ENCODE measurements around the gene HSPG2.

Gene HSPG2

DNA sequence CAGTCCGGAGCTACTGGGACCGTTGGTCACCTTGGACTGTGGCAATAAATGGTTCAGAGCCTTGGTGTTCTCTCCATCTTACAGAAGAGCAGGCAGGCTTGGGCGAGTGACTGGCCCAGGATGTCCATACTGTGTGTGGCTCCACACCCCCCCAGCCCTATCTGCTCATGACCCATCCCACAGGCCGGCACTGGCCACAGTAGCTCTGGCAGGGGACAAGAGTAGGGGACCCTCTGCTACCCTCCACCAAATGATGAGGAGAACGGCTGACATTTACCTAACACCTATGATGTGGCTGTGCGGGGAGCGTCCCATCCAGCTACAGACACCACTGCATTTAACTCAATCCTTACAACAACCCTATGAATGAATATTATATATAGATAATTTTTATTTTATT is 111.7 kb downstream of the HSPG2 start:
- CTCF ChIA-PET = interaction anchor here (1.0 to 2.0 kb wide), 5 partner anchors 10 to 199 kb away, joined by 3 to 5 read pairs (median 4); no protein-coding TSS in a partner anchor
- peaks cover 2 to 67% (median 29%) of the 10 kb centered on the region in 4 experiments for H3K36me3 ChIP-seq (ENCODE audit: control insufficient read depth in 4 of 4, insufficient read depth in 4 of 4, low read length in 3 of 4)
- H3K9me3 ChIP-seq (ENCODE audit: control extremely low read depth in 1 of 5, control insufficient read depth in 4 of 5, insufficient read depth in 2 of 5, low read depth in 1 of 5, low read length in 4 of 5) = no peaks in the 10 kb centered on the region
- H3K4me1 ChIP-seq (ENCODE audit: control extremely low read depth in 1 of 4, control insufficient read depth in 4 of 4, insufficient read depth in 4 of 4, low read length in 3 of 4) = peaks cover 0 to 24% (median 16%) of the 10 kb centered on the region in 4 experiments
- H3K4me3 ChIP-seq (ENCODE audit: control insufficient read depth in 1 of 7, extremely low read depth in 1 of 7, insufficient read depth in 4 of 7, low read depth in 2 of 7, low read length in 6 of 7) = no peak overlapping the region
- 97% methylated on average over 5 of the region's 7 CpGs for WGBS (ENCODE audit: insufficient coverage)
- no peak for DNase-seq
- POLR2A ChIA-PET = no interaction called here
- H3K27ac ChIP-seq (ENCODE audit: insufficient read depth in 1 of 2, low read depth in 1 of 2, low read length in 2 of 2, poor library complexity in 1 of 2, severe bottlenecking in 2 of 2) = no peak overlapping the region
- no peaks in the 10 kb centered on the region for H3K27me3 ChIP-seq (replicated peaks in 2 of 5; ENCODE audit: control insufficient read depth in 4 of 5, insufficient read depth in 5 of 5, low read length in 4 of 5)

GRCh38 chr1:21824926-21825325 is 112.2 kb downstream of the HSPG2 start:
- ChIA-PET CTCF (interaction anchor here (1.7 to 2.0 kb wide), 2 partner anchors 13 to 140 kb away, joined by 4 to 5 read pairs; no protein-coding TSS in a partner anchor), POLR2A (no interaction called here)
- Histone ChIP-seq H3K4me1 (ENCODE audit: control extremely low read depth in 1 of 4, control insufficient read depth in 4 of 4, insufficient read depth in 4 of 4, low read length in 3 of 4) (peaks cover 0 to 24% (median 16%) of the 10 kb centered on the region in 4 experiments), H3K36me3 (ENCODE audit: control insufficient read depth in 4 of 4, insufficient read depth in 4 of 4, low read length in 3 of 4) (peaks cover 2 to 63% (median 29%) of the 10 kb centered on the region in 4 experiments), H3K27me3 (replicated peaks in 2 of 5; ENCODE audit: control insufficient read depth in 4 of 5, insufficient read depth in 5 of 5, low read length in 4 of 5) (no peaks in the 10 kb centered on the region), H3K27ac (ENCODE audit: insufficient read depth in 1 of 2, low read depth in 1 of 2, low read length in 2 of 2, poor library complexity in 1 of 2, severe bottlenecking in 2 of 2) (no peak overlapping the region), H3K4me3 (ENCODE audit: control insufficient read depth in 1 of 7, extremely low read depth in 1 of 7, insufficient read depth in 4 of 7, low read depth in 2 of 7, low read length in 6 of 7) (no peak overlapping the region), H3K9me3 (ENCODE audit: control extremely low read depth in 1 of 5, control insufficient read depth in 4 of 5, insufficient read depth in 2 of 5, low read depth in 1 of 5, low read length in 4 of 5) (no peaks in the 10 kb centered on the region)
- no peak for DNase-seq
- WGBS (ENCODE audit: insufficient coverage) = no CpG with 5 or more reads among the region's 2 CpGs

GRCh38 chr1:21823980-21824702 is 113.0 kb downstream of the HSPG2 start:
- peak overlapping the region in 2 of 7 experiments; percentile 50 to 70 for H3K4me3 ChIP-seq (ENCODE audit: control insufficient read depth in 1 of 7, extremely low read depth in 1 of 7, insufficient read depth in 4 of 7, low read depth in 2 of 7, low read length in 6 of 7)
- H3K27me3 ChIP-seq (replicated peaks in 2 of 5; ENCODE audit: control insufficient read depth in 4 of 5, insufficient read depth in 5 of 5, low read length in 4 of 5) = no peaks in the 10 kb centered on the region
- H3K27ac ChIP-seq (ENCODE audit: insufficient read depth in 1 of 2, low read depth in 1 of 2, low read length in 2 of 2, poor library complexity in 1 of 2, severe bottlenecking in 2 of 2) = no peak overlapping the region
- no peaks in the 10 kb centered on the region for H3K9me3 ChIP-seq (ENCODE audit: control extremely low read depth in 1 of 5, control insufficient read depth in 4 of 5, insufficient read depth in 2 of 5, low read depth in 1 of 5, low read length in 4 of 5)
- peaks cover 0 to 24% (median 16%) of the 10 kb centered on the region in 4 experiments for H3K4me1 ChIP-seq (ENCODE audit: control extremely low read depth in 1 of 4, control insufficient read depth in 4 of 4, insufficient read depth in 4 of 4, low read length in 3 of 4)
- ChIA-PET CTCF (interaction anchor here (0.7 to 2.0 kb wide), 14 partner anchors 9 to 200 kb away, joined by 3 to 8 read pairs (median 3); no protein-coding TSS in a partner anchor), POLR2A (interaction anchor here (0.9 to 1.2 kb wide), 2 partner anchors 8 to 42 kb away, joined by 3 to 4 read pairs; no protein-coding TSS in a partner anchor)
- H3K36me3 ChIP-seq (ENCODE audit: control insufficient read depth in 4 of 4, insufficient read depth in 4 of 4, low read length in 3 of 4) = peaks cover 2 to 55% (median 25%) of the 10 kb centered on the region in 4 experiments
- no peak for DNase-seq
- 76% methylated on average over 16 of the region's 22 CpGs for whole genome bisulfite sequencing (ENCODE audit: insufficient coverage)

DNA sequence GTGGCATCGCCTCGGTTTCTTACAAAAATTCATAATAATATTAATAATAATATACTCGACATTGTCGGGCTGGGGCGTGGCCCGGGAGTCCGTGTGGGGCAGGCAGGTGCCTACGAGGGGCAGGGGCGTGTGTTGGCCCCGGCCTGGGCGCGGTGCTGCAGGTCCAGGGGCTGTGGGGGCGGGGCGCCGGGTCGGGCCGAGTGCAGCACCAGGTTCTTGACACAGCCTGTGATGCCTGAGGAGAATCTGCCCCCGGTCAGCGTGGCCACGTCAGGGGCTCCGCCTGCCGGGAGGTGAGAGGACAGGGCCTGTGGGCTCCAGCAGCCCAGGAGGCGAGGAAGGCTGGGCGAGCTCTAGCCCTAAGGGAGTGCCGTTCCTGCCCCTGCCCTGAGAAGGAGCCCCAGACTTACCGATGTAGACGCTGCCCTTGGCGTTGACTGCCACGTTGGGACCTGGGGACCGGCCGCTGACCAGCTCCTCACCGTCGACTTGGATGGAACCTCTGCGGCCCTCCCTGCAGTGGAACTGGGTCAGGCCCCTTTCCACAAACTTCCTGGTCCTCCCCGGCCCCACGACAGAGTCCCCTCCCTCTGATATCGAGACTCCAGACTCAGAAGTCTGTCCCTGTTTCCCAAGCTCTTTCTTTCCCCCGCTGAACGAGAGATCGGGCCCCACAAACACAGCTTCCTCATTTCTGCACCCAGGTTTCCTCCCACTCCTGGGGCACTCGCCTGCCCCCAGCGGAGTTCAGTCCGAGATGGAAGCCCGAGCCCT is 113.7 kb downstream of the HSPG2 start:
- Histone ChIP-seq H3K4me1 (ENCODE audit: control extremely low read depth in 1 of 4, control insufficient read depth in 4 of 4, insufficient read depth in 4 of 4, low read length in 3 of 4) (peaks cover 1 to 29% (median 21%) of the 10 kb centered on the region in 4 experiments), H3K27me3 (replicated peaks in 2 of 5; ENCODE audit: control insufficient read depth in 4 of 5, insufficient read depth in 5 of 5, low read length in 4 of 5) (no peaks in the 10 kb centered on the region), H3K27ac (ENCODE audit: insufficient read depth in 1 of 2, low read depth in 1 of 2, low read length in 2 of 2, poor library complexity in 1 of 2, severe bottlenecking in 2 of 2) (no peak overlapping the region), H3K9me3 (ENCODE audit: control extremely low read depth in 1 of 5, control insufficient read depth in 4 of 5, insufficient read depth in 2 of 5, low read depth in 1 of 5, low read length in 4 of 5) (no peaks in the 10 kb centered on the region), H3K36me3 (ENCODE audit: control insufficient read depth in 4 of 4, insufficient read depth in 4 of 4, low read length in 3 of 4) (peaks cover 2 to 49% (median 22%) of the 10 kb centered on the region in 4 experiments), H3K4me3 (ENCODE audit: control insufficient read depth in 1 of 7, extremely low read depth in 1 of 7, insufficient read depth in 4 of 7, low read depth in 2 of 7, low read length in 6 of 7) (peak overlapping the region in 5 of 7 experiments; percentile 3 to 70 (median 50))
- CTCF ChIA-PET = interaction anchor here (0.6 to 1.7 kb wide), 14 partner anchors 8 to 201 kb away, joined by 3 to 8 read pairs (median 3); no protein-coding TSS in a partner anchor
- POLR2A ChIA-PET = interaction anchor here (0.9 to 1.2 kb wide), 2 partner anchors 8 to 41 kb away, joined by 3 to 4 read pairs; no protein-coding TSS in a partner anchor
- WGBS (ENCODE audit: insufficient coverage) = 33% methylated on average over 26 of the region's 44 CpGs
- DNase-seq = peak; percentile 57 to 85 (median 84)

DNA sequence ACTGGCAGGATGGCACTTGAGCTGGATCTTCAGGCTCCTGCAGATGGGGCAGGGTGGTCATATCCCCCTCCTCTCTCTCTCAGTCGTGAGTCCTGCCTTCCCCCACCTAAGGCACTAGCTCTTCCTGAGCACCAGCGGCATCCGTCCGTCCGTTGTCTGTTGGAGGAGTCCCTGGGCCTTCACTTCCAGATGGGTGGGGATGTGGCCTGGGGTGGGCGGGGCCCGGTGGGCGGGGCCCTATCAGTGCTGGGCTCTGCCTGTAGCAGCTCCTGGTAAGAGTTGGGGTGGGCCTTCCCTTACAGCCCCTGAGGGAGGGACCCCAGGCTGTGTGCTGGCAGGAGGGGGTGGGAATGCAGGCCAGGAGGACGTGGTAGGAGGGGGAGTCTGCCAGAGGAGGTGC is 114.8 kb downstream of the HSPG2 start:
- H3K9me3 ChIP-seq (ENCODE audit: control extremely low read depth in 1 of 5, control insufficient read depth in 4 of 5, insufficient read depth in 2 of 5, low read depth in 1 of 5, low read length in 4 of 5) = no peaks in the 10 kb centered on the region
- H3K27ac ChIP-seq (ENCODE audit: insufficient read depth in 1 of 2, low read depth in 1 of 2, low read length in 2 of 2, poor library complexity in 1 of 2, severe bottlenecking in 2 of 2) = no peak overlapping the region
- ChIA-PET CTCF (interaction anchor here (0.8 to 1.6 kb wide), 4 partner anchors 11 to 119 kb away, joined by 3 to 7 read pairs (median 3); no protein-coding TSS in a partner anchor), POLR2A (no interaction called here)
- WGBS (ENCODE audit: insufficient coverage) = 83% methylated on average over 4 of the region's 9 CpGs
- DNase-seq = peak in 1 of 3 donors; percentile 16
- H3K4me1 ChIP-seq (ENCODE audit: control extremely low read depth in 1 of 4, control insufficient read depth in 4 of 4, insufficient read depth in 4 of 4, low read length in 3 of 4) = peaks cover 3 to 34% (median 25%) of the 10 kb centered on the region in 4 experiments
- H3K27me3 ChIP-seq (replicated peaks in 2 of 5; ENCODE audit: control insufficient read depth in 4 of 5, insufficient read depth in 5 of 5, low read length in 4 of 5) = no peaks in the 10 kb centered on the region
- H3K4me3 ChIP-seq (ENCODE audit: control insufficient read depth in 1 of 7, extremely low read depth in 1 of 7, insufficient read depth in 4 of 7, low read depth in 2 of 7, low read length in 6 of 7) = no peak overlapping the region
- peaks cover 2 to 38% (median 13%) of the 10 kb centered on the region in 4 experiments for H3K36me3 ChIP-seq (ENCODE audit: control insufficient read depth in 4 of 4, insufficient read depth in 4 of 4, low read length in 3 of 4)

DNA sequence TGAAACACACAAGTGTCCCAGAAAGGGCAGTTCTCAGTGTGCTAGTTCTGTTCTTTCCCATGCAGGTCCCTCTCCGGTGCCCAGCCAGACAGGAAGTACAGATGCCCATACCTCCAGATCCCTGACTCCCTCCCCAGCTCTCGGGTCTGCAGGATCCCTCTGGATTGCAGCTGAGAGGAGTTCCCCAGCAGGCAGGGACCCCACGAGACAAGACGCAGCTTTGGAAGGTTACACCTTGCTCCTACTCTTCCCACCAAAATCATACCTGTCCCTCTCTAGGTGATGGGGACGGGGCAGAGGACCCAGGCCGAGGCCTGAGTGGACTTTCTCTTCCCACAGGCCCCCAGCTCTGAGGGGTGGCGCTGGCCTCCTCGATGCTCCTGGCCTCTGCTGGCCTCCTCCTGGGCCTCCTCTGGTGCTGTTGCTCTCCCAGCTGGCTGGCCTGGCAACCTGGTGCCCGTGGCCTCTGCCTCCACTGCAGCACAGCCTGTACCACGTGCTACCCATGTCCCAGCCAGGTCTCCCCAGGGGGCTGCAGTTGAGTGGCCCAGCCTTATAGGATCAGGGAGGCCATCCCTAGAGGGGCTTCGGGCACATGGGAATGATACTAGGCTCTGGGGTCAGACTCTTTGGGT is 115.6 kb downstream of the HSPG2 start:
- H3K4me3 ChIP-seq (ENCODE audit: control insufficient read depth in 1 of 7, extremely low read depth in 1 of 7, insufficient read depth in 4 of 7, low read depth in 2 of 7, low read length in 6 of 7) = no peak overlapping the region
- H3K27ac ChIP-seq (ENCODE audit: insufficient read depth in 1 of 2, low read depth in 1 of 2, low read length in 2 of 2, poor library complexity in 1 of 2, severe bottlenecking in 2 of 2) = no peak overlapping the region
- ChIA-PET CTCF (interaction anchor here (0.8 to 1.6 kb wide), 4 partner anchors 20 to 118 kb away, joined by 3 to 7 read pairs (median 4); no protein-coding TSS in a partner anchor), POLR2A (no interaction called here)
- H3K27me3 ChIP-seq (replicated peaks in 2 of 5; ENCODE audit: control insufficient read depth in 4 of 5, insufficient read depth in 5 of 5, low read length in 4 of 5) = no peaks in the 10 kb centered on the region
- DNase-seq = no peak
- no peaks in the 10 kb centered on the region for H3K9me3 ChIP-seq (ENCODE audit: control extremely low read depth in 1 of 5, control insufficient read depth in 4 of 5, insufficient read depth in 2 of 5, low read depth in 1 of 5, low read length in 4 of 5)
- H3K4me1 ChIP-seq (ENCODE audit: control extremely low read depth in 1 of 4, control insufficient read depth in 4 of 4, insufficient read depth in 4 of 4, low read length in 3 of 4) = peaks cover 3 to 41% (median 30%) of the 10 kb centered on the region in 4 experiments
- peaks cover 2 to 31% (median 11%) of the 10 kb centered on the region in 4 experiments for H3K36me3 ChIP-seq (ENCODE audit: control insufficient read depth in 4 of 4, insufficient read depth in 4 of 4, low read length in 3 of 4)
- 98% methylated on average over 11 of the region's 11 CpGs for WGBS (ENCODE audit: insufficient coverage)
